Mesendoderm (in vitro differentiated cells): ENCODE results near the gene PEX14.

Experiments used
- DNase-seq: peaks from one replicate; pipeline ENCODE4 v3.0.0; 2013
- H2AK5ac ChIP-seq: 2 replicates; pipeline ENCODE4 v1.6.1; 2013; ENCODE audit warnings: low read length, inconsistent platforms
- H2BK120ac ChIP-seq: 2 replicates; pipeline ENCODE4 v1.6.1; 2013; ENCODE audit warnings: low read depth, mild to moderate bottlenecking, low read length, moderate library complexity, mixed read lengths
- H2BK15ac ChIP-seq: replicated peaks from 2 replicates; pipeline ENCODE4 v1.6.1; 2013; ENCODE audit warnings: low read depth, mild to moderate bottlenecking, moderate library complexity
- H2BK5ac ChIP-seq: 2 replicates; pipeline ENCODE4 v1.6.1; 2013; ENCODE audit warnings: low read length, inconsistent platforms
- H3K18ac ChIP-seq: 2 replicates; pipeline ENCODE4 v1.6.1; 2013; ENCODE audit warnings: mild to moderate bottlenecking, low read length, mixed read lengths
- H3K23ac ChIP-seq: one replicate; pipeline ENCODE4 v1.6.1; 2013; ENCODE audit warnings: low read length
- H3K27ac ChIP-seq: 2 replicates; pipeline ENCODE4 v1.5.1; 2013; ENCODE audit warnings: low read depth, mild to moderate bottlenecking, inconsistent platforms, low read length, moderate library complexity
- H3K27me3 ChIP-seq: 2 replicates; pipeline ENCODE4 v1.6.1; 2013; ENCODE audit warnings: low read length, control low read depth, mild to moderate bottlenecking, inconsistent platforms; ENCODE audit not compliant: insufficient read depth, poor library complexity
- H3K36me3 ChIP-seq: 2 replicates; pipeline ENCODE4 v1.6.1; 2013; ENCODE audit warnings: low read length, inconsistent platforms; ENCODE audit not compliant: control insufficient read depth, insufficient read depth
- H3K4ac ChIP-seq: one replicate; pipeline ENCODE4 v1.6.1; 2013; ENCODE audit warnings: low read depth, mild to moderate bottlenecking, low read length, moderate library complexity
- H3K4me1 ChIP-seq: 2 replicates; pipeline ENCODE4 v1.6.1; 2013; ENCODE audit warnings: low read depth, low read length, inconsistent platforms; ENCODE audit not compliant: control insufficient read depth
- H3K4me2 ChIP-seq: 2 replicates; pipeline ENCODE4 v1.6.1; 2013; ENCODE audit warnings: low read length
- H3K4me3 ChIP-seq: 2 replicates; pipeline ENCODE4 v1.5.1; 2013; ENCODE audit warnings: mild to moderate bottlenecking, low read length
- H3K56ac ChIP-seq: one replicate; pipeline ENCODE4 v1.6.1; 2013; ENCODE audit warnings: low read length
- H3K79me1 ChIP-seq: 2 replicates; pipeline ENCODE4 v1.6.1; 2013; ENCODE audit warnings: low read length, inconsistent platforms
- H3K79me2 ChIP-seq: 2 replicates; pipeline ENCODE4 v1.6.1; 2013; ENCODE audit warnings: mild to moderate bottlenecking, low read length; ENCODE audit not compliant: control insufficient read depth, insufficient read depth
- H3K9ac ChIP-seq: 2 replicates; pipeline ENCODE4 v1.6.1; 2013; ENCODE audit warnings: low read length, inconsistent platforms
- H4K5ac ChIP-seq: one replicate; pipeline ENCODE4 v1.6.1; 2013; ENCODE audit warnings: low read length
- H4K8ac ChIP-seq: one replicate; pipeline ENCODE4 v1.6.1; 2013; ENCODE audit warnings: low read depth, mild to moderate bottlenecking, control low read depth, low read length, moderate library complexity
- WGBS: extraction: QIAGEN DNeasy Blood & Tissue Kit; methylation state at CpG from one replicate; pipeline ENCODE4 v1.1.7; 2013; ENCODE audit warnings: low lambda C conversion rate, missing lambda C conversion rate; ENCODE audit not compliant: insufficient coverage; ENCODE audit errors: extremely low coverage; 5-methylcytosine and 5-hydroxymethylcytosine counted together

The PEX14 gene

GRCh38 chr1:10646347-10646861 lies 171.7 kb downstream of the PEX14 start:
- peak; percentile 79 for DNase-seq

GRCh38 chr1:10647414-10648170 lies 172.8 kb downstream of the PEX14 start:
- H4K8ac ChIP-seq, result no peak overlapping the region

More at GRCh38 chr1:10646347-10646861, 171.7 kb downstream of the PEX14 start:
- no peaks in the 10 kb centered on the region for H3K79me1 ChIP-seq
- H3K56ac ChIP-seq, result no peak overlapping the region
- no peak overlapping the region for H3K9ac ChIP-seq
- WGBS, result no CpG with 5 or more reads among the region's 12 CpGs
- no peak overlapping the region for H4K5ac ChIP-seq
- no peak overlapping the region for H3K4me2 ChIP-seq
- H2AK5ac ChIP-seq, result no peak overlapping the region
- no peaks in the 10 kb centered on the region for H3K36me3 ChIP-seq
- H3K23ac ChIP-seq, result no peak overlapping the region
- H2BK5ac ChIP-seq, result no peak overlapping the region
- H2BK120ac ChIP-seq, result no peak overlapping the region
- no peak overlapping the region for H3K27ac ChIP-seq
- no peak overlapping the region for H3K4me3 ChIP-seq
- no peak overlapping the region for H3K18ac ChIP-seq
- no peak overlapping the region for H4K8ac ChIP-seq
- no peaks in the 10 kb centered on the region for H3K79me2 ChIP-seq
- H3K4ac ChIP-seq, result no peak overlapping the region
- no peaks in the 10 kb centered on the region for H3K27me3 ChIP-seq
- no peak overlapping the region for H2BK15ac ChIP-seq
- no peaks in the 10 kb centered on the region for H3K4me1 ChIP-seq

DNA sequence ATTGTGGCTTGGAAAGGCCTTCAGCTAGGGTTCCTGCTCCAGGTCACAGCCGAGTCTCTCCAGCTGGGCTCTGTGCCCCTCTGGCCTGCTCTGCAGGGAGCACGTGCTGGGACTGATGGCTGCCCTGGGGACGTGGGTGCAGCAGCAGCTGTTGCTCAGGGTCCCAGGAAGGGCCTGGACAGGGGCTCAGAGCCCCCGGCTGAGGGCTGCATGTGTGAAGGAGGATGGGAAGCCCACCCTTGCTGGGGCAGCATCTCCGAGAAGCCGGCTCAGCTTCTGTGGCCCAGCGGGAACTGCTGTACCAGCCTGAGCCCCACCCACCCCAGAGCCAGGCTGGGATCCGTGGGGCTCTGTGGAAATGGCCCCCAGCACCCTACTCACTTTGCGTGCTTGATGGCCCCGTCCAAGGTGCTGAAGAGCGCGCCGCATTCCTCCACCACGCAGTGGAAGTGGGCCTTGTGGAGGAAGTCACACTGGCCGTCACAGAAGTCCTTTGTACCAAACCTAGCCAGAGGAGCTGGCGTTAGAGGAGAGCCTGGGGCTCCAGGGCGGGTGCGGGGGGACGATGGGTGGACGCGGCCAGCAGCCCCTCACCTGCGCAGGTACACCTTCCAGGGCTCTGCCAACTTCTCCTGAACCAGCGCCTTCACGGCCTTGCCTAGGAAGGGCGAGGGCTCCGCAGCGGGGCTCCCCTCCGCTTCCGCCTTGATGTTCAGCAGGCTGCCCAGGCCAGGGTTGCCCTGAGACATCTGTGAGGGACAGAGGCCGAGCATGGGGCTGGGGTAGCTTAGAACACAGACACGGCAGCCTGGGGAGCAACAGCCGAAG lies 174.2 kb downstream of the PEX14 start:
- no CpG with 5 or more reads among the region's 32 CpGs for WGBS
- Histone ChIP-seq H3K4me2 (peak overlapping the region; percentile 41), H3K56ac (no peak overlapping the region), H3K36me3 (no peaks in the 10 kb centered on the region), H3K4me1 (no peaks in the 10 kb centered on the region), H2BK120ac (no peak overlapping the region), H3K4ac (no peak overlapping the region), H2BK5ac (no peak overlapping the region), H3K27ac (no peak overlapping the region), H2AK5ac (no peak overlapping the region), H3K9ac (no peak overlapping the region), H3K27me3 (no peaks in the 10 kb centered on the region), H3K79me1 (no peaks in the 10 kb centered on the region), H2BK15ac (no peak overlapping the region), H4K5ac (no peak overlapping the region), H3K79me2 (no peaks in the 10 kb centered on the region), H3K4me3 (no peak overlapping the region), H3K18ac (no peak overlapping the region), H4K8ac (no peak overlapping the region), H3K23ac (no peak overlapping the region)
- DNase-seq, result peak; percentile 48

More at GRCh38 chr1:10647414-10648170, 172.8 kb downstream of the PEX14 start:
- Histone ChIP-seq H3K36me3 (no peaks in the 10 kb centered on the region), H3K79me2 (no peaks in the 10 kb centered on the region), H3K4me3 (no peak overlapping the region), H3K27ac (no peak overlapping the region), H3K4ac (no peak overlapping the region), H3K4me2 (no peak overlapping the region), H3K18ac (no peak overlapping the region), H3K4me1 (no peaks in the 10 kb centered on the region), H2BK120ac (no peak overlapping the region), H2AK5ac (no peak overlapping the region), H3K9ac (no peak overlapping the region), H4K5ac (no peak overlapping the region), H3K27me3 (no peaks in the 10 kb centered on the region), H2BK15ac (no peak overlapping the region), H2BK5ac (no peak overlapping the region), H3K56ac (no peak overlapping the region), H3K23ac (no peak overlapping the region), H3K79me1 (no peaks in the 10 kb centered on the region)
- WGBS, result no CpG with 5 or more reads among the region's 38 CpGs
- DNase-seq, result no peak

GRCh38 chr1:10649517-10650201 lies 174.9 kb downstream of the PEX14 start:
- Histone ChIP-seq H3K4ac (no peak overlapping the region), H3K18ac (no peak overlapping the region), H3K23ac (no peak overlapping the region), H4K8ac (no peak overlapping the region), H3K4me2 (peak overlapping the region; percentile 41), H4K5ac (no peak overlapping the region), H2BK15ac (no peak overlapping the region), H3K4me3 (no peak overlapping the region), H3K36me3 (no peaks in the 10 kb centered on the region), H3K79me2 (no peaks in the 10 kb centered on the region), H2BK5ac (no peak overlapping the region), H3K79me1 (no peaks in the 10 kb centered on the region), H3K56ac (no peak overlapping the region), H3K4me1 (no peaks in the 10 kb centered on the region), H3K27me3 (no peaks in the 10 kb centered on the region), H3K9ac (no peak overlapping the region), H3K27ac (no peak overlapping the region), H2BK120ac (no peak overlapping the region), H2AK5ac (no peak overlapping the region)
- no CpG with 5 or more reads among the region's 30 CpGs for WGBS
- DNase-seq, result peak; percentile 73

GRCh38 chr1:10650556-10651388 lies 176.0 kb downstream of the PEX14 start:
- H3K9ac ChIP-seq, result peak overlapping the region; percentile 16
- H3K56ac ChIP-seq, result peak overlapping the region; percentile 7
- DNase-seq, result no peak
- H3K27me3 ChIP-seq, result no peaks in the 10 kb centered on the region
- no peak overlapping the region for H2BK15ac ChIP-seq
- peak overlapping the region; percentile 20 for H3K4me2 ChIP-seq
- H3K27ac ChIP-seq, result no peak overlapping the region
- H3K4me1 ChIP-seq, result no peaks in the 10 kb centered on the region
- H4K5ac ChIP-seq, result no peak overlapping the region
- H3K18ac ChIP-seq, result no peak overlapping the region
- no peak overlapping the region for H2BK5ac ChIP-seq
- no peaks in the 10 kb centered on the region for H3K79me1 ChIP-seq
- H3K36me3 ChIP-seq, result no peaks in the 10 kb centered on the region
- no peak overlapping the region for H2BK120ac ChIP-seq
- H3K23ac ChIP-seq, result no peak overlapping the region
- no peak overlapping the region for H3K4me3 ChIP-seq
- WGBS, result no CpG with 5 or more reads among the region's 40 CpGs
- no peak overlapping the region for H2AK5ac ChIP-seq
- H3K4ac ChIP-seq, result no peak overlapping the region
- no peak overlapping the region for H4K8ac ChIP-seq
- no peaks in the 10 kb centered on the region for H3K79me2 ChIP-seq
